Measurements from ENCODE around the gene PTCH2. TPM values are rescaled to one million over a fixed set of nuclear protein-coding genes. Genes with fewer than 3 reads are reported as not detected.

Gene PTCH2
- total RNA-seq, 4 donors from 2014 or later = 6.6 to 13.4 (median 9.9) TPM

GRCh38 chr1:44834328-44834727 lies 8.7 kb downstream of the PTCH2 start:
- no peak for TF ChIP-seq CTCF (IDR thresholded peaks at IDR 0.05)
- Histone ChIP-seq H3K27me3 (no peaks in the 10 kb centered on the region), H3K4me1 (peaks cover 0 to 67% (median 0%) of the 10 kb centered on the region in 4 donors), H3K4me3 (no peak overlapping the region), H3K9me3 (no peaks in the 10 kb centered on the region), H3K27ac (no peak overlapping the region), H3K36me3 (peaks cover 0 to 9% (median 0%) of the 10 kb centered on the region in 3 donors)
- no peak for DNase-seq (ENCODE audit: low spot score in 2 of 2)
- whole genome bisulfite sequencing, 2 donors = 76 to 77% methylated on average over 7 of the region's 7 CpGs

- peak overlapping the region in 3 of 4 donors; percentile 21 to 72 (median 38) for H3K27ac ChIP-seq
- WGBS, 2 donors = 56 to 59% methylated on average over 13 of the region's 13 CpGs
- H3K36me3 ChIP-seq = peaks cover 0 to 26% (median 0%) of the 10 kb centered on the region in 3 donors
- TF ChIP-seq EP300 (IDR thresholded peaks at IDR 0.05) = no peak
- TF ChIP-seq POLR2A (IDR thresholded peaks at IDR 0.05) = no peak
- TF ChIP-seq CTCF (IDR thresholded peaks at IDR 0.05) = no peak
- DNase-seq (ENCODE audit: low spot score in 2 of 2) = no peak
- no peaks in the 10 kb centered on the region for H3K27me3 ChIP-seq
- H3K4me3 ChIP-seq = no peak overlapping the region
- no peaks in the 10 kb centered on the region for H3K9me3 ChIP-seq
- peaks cover 0 to 66% (median 0%) of the 10 kb centered on the region in 4 donors for H3K4me1 ChIP-seq
Measured at GRCh38 chr1:44832056-44832705, 10.9 kb downstream of the PTCH2 start.

- TF ChIP-seq EP300 (IDR thresholded peaks at IDR 0.05) (no peak), POLR2A (IDR thresholded peaks at IDR 0.05) (no peak), CTCF (IDR thresholded peaks at IDR 0.05) (no peak)
- H3K4me1 ChIP-seq = peaks cover 0 to 66% (median 2%) of the 10 kb centered on the region in 4 donors
- H3K4me3 ChIP-seq = no peak overlapping the region
- 37 to 41% methylated on average over 9 of the region's 9 CpGs for WGBS, 2 donors
- H3K36me3 ChIP-seq = peaks cover 0 to 26% (median 0%) of the 10 kb centered on the region in 3 donors
- H3K27me3 ChIP-seq = no peaks in the 10 kb centered on the region
- no peaks in the 10 kb centered on the region for H3K9me3 ChIP-seq
- H3K27ac ChIP-seq = peak overlapping the region in 2 of 4 donors; percentile 21 to 72
- DNase-seq (ENCODE audit: low spot score in 2 of 2) = no peak
Measured at GRCh38 chr1:44831516-44831915, 11.5 kb downstream of the PTCH2 start.

GRCh38 chr1:44830900-44831304 lies 12.2 kb downstream of the PTCH2 start:
- Histone ChIP-seq H3K4me3 (no peak overlapping the region), H3K36me3 (peaks cover 0 to 26% (median 0%) of the 10 kb centered on the region in 3 donors), H3K9me3 (no peaks in the 10 kb centered on the region), H3K27ac (peak overlapping the region in 2 of 4 donors; percentile 21 to 72), H3K27me3 (no peaks in the 10 kb centered on the region), H3K4me1 (peaks cover 0 to 66% (median 5%) of the 10 kb centered on the region in 4 donors)
- TF ChIP-seq CTCF (IDR thresholded peaks at IDR 0.05) (no peak), EP300 (IDR thresholded peaks at IDR 0.05) (no peak), POLR2A (IDR thresholded peaks at IDR 0.05) (no peak)
- 82 to 84% methylated on average over 7 to 10 of the region's 10 CpGs for WGBS, 2 donors
- no peak for DNase-seq (ENCODE audit: low spot score in 2 of 2)

- DNase-seq (ENCODE audit: low spot score in 2 of 2) = no peak
- TF ChIP-seq POLR2A (IDR thresholded peaks at IDR 0.05) (no peak), EP300 (IDR thresholded peaks at IDR 0.05) (no peak), CTCF (IDR thresholded peaks at IDR 0.05) (no peak)
- WGBS, 2 donors = 67 to 71% methylated on average over 12 of the region's 12 CpGs
- Histone ChIP-seq H3K27ac (peak overlapping the region in 1 of 4 donors; percentile 15), H3K27me3 (no peaks in the 10 kb centered on the region), H3K9me3 (no peaks in the 10 kb centered on the region), H3K4me3 (no peak overlapping the region), H3K4me1 (peaks cover 0 to 68% (median 6%) of the 10 kb centered on the region in 4 donors), H3K36me3 (peaks cover 0 to 26% (median 0%) of the 10 kb centered on the region in 3 donors)
Measured at GRCh38 chr1:44829506-44830384, 13.3 kb downstream of the PTCH2 start.

Data from tibial nerve (tissue), 4 donors.